OCI-LY1 (cell line): Measurements from ENCODE around the gene CDH1.

Experiments used
- EZH2 ChIP-seq: fragments of 200-600 bp; sonication (generic), shearing (Covaris generic); IDR thresholded peaks from 2 replicates; pipeline ENCODE4 v1.8.0; 2017; ENCODE audit warnings: borderline replicate concordance, mixed run types, mild to moderate bottlenecking, antibody characterized with exemption, low read length, moderate library complexity, mixed read lengths
- TF ChIP-seq, protein P1 (sequence below): fragments of 200-600 bp; sonication (generic), shearing (Covaris generic); IDR thresholded peaks from 2 replicates; pipeline ENCODE4 v1.5.1; 2017; ENCODE audit warnings: mild to moderate bottlenecking, antibody characterized with exemption, low read length, moderate library complexity, mixed read lengths

DNA sequence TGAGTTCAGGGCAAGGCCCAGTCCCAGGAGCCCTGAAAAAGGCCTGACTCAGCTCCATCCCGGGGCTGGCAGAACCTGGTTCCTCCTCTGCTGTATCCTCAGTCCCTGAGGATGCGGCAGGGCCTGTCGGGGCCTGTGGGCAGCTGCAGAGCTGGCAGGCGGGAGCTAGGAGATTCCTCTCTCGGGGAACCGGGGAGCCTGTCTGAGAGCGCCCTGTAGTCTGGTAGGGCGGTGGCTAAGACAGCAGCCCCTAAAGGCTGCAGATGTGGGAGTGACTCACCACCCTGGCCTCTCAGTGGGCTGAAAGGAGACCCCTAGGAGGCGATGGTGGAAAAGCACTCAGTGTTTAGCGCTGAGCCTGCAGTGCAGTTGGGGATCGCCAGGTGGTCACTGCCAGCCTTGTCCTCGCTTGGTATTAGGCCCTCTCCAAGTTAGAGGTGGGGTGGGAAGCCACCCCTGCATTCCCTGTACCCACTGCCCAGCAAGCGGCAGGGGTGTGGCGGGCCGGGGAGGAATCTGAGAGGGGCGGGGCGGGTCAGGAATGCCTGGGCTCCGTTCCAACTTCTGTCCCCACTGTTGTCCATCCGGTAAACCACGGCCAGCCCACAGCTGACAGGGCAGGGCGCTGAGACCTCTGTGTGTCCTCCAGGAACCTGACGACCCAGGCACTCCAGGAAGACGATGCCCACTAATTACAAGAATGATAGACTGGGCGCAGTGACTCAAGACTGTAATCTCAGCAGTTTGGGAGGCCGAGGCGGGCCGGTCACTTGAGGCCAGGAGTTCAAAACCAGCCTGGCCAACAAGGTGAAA, 29.5 kb upstream of the CDH1 start:
- TF ChIP-seq EZH2, result no peak
- TF ChIP-seq, protein P1, sequence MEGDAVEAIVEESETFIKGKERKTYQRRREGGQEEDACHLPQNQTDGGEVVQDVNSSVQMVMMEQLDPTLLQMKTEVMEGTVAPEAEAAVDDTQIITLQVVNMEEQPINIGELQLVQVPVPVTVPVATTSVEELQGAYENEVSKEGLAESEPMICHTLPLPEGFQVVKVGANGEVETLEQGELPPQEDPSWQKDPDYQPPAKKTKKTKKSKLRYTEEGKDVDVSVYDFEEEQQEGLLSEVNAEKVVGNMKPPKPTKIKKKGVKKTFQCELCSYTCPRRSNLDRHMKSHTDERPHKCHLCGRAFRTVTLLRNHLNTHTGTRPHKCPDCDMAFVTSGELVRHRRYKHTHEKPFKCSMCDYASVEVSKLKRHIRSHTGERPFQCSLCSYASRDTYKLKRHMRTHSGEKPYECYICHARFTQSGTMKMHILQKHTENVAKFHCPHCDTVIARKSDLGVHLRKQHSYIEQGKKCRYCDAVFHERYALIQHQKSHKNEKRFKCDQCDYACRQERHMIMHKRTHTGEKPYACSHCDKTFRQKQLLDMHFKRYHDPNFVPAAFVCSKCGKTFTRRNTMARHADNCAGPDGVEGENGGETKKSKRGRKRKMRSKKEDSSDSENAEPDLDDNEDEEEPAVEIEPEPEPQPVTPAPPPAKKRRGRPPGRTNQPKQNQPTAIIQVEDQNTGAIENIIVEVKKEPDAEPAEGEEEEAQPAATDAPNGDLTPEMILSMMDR, result no peak
